Hepatocyte (in vitro differentiated cells): ENCODE data around the gene DCTN2. TPM values are rescaled to one million over a fixed set of nuclear protein-coding genes. Genes with fewer than 3 reads are reported as not detected.

Experiments used
- DNase-seq: peaks from one replicate; pipeline ENCODE4 v3.0.0-alpha.2; 2016; ENCODE audit warnings: low spot score
- H2AFZ ChIP-seq: fragments of 200-600 bp; sonication (generic); 2 replicates; pipeline ENCODE4 v1.6.0; 2016; ENCODE audit warnings: antibody characterized with exemption, mild to moderate bottlenecking
- H3K27ac ChIP-seq: fragments of 200-600 bp; sonication (generic); 2 replicates; pipeline ENCODE4 v1.5.1; 2016; ENCODE audit warnings: mild to moderate bottlenecking
- H3K27me3 ChIP-seq: fragments of 200-600 bp; sonication (generic); 2 replicates; pipeline ENCODE4 v1.6.1; 2016
- H3K36me3 ChIP-seq: fragments of 200-600 bp; sonication (generic); replicated peaks from 2 replicates; pipeline ENCODE4 v1.5.1; 2016; ENCODE audit warnings: low read depth; ENCODE audit not compliant: insufficient read depth
- H3K4me1 ChIP-seq: fragments of 200-600 bp; sonication (generic); 2 replicates; pipeline ENCODE4 v1.5.1; 2016; ENCODE audit warnings: mild to moderate bottlenecking, moderate library complexity; ENCODE audit not compliant: insufficient read depth
- H3K4me2 ChIP-seq: fragments of 200-600 bp; sonication (generic); 2 replicates; pipeline ENCODE4 v1.6.0; 2016
- H3K4me3 ChIP-seq: fragments of 200-600 bp; sonication (generic); 2 replicates; pipeline ENCODE4 v1.5.1; 2016; ENCODE audit warnings: mild to moderate bottlenecking
- H3K79me2 ChIP-seq: fragments of 200-600 bp; sonication (generic); 2 replicates; pipeline ENCODE4 v1.6.0; 2017; ENCODE audit warnings: mild to moderate bottlenecking
- H3K9me2 ChIP-seq: fragments of 200-600 bp; sonication (generic); replicated peaks from 2 replicates; pipeline ENCODE4 v1.6.0; 2017; ENCODE audit warnings: mild to moderate bottlenecking; ENCODE audit not compliant: insufficient read depth
- H3K9me3 ChIP-seq: fragments of 200-600 bp; sonication (generic); 2 replicates; pipeline ENCODE4 v1.5.1; 2016; ENCODE audit warnings: low read depth, mild to moderate bottlenecking
- H4K20me1 ChIP-seq: fragments of 200-600 bp; sonication (generic); 2 replicates; pipeline ENCODE4 v1.6.0; 2016; ENCODE audit warnings: mild to moderate bottlenecking; ENCODE audit not compliant: insufficient read depth, poor library complexity, severe bottlenecking
- EZH2 ChIP-seq: fragments of 200-600 bp; sonication (generic); IDR thresholded peaks from 2 replicates; pipeline ENCODE4 v1.6.1; 2016; ENCODE audit warnings: antibody characterized with exemption, mild to moderate bottlenecking, borderline replicate concordance
- EZH2phosphoT487 ChIP-seq: fragments of 200-600 bp; sonication (generic); IDR thresholded peaks from one replicate; pipeline ENCODE4 v1.6.1; 2018; ENCODE audit warnings: antibody characterized with exemption, mild to moderate bottlenecking, low read depth, moderate library complexity; ENCODE audit not compliant: unreplicated experiment, severe bottlenecking
- WGBS: methylation state at CpG from one replicate; pipeline ENCODE4 v1.1.6; 2016; ENCODE audit warnings: low lambda C conversion rate; ENCODE audit errors: missing lambda C conversion rate; 5-methylcytosine and 5-hydroxymethylcytosine counted together
- polyA plus RNA-seq: library from polyadenylated mRNA; unstranded; fragments of >200 nt; fragmentation: Nextera tagmentation; extraction: Ambion mirVana; gene quantifications from 2 replicates; pipeline ENCODE4 v1.2.1, GENCODE V29; 2016
- total RNA-seq: library from RNA; depleted of rRNA; stranded (reverse); fragments of >200 nt; gene quantifications from 2 replicates; pipeline ENCODE4 v1.2.3, GENCODE V29; 2014
- TF ChIP-seq, protein P1 (sequence below): fragments of 200-600 bp; sonication (generic); IDR thresholded peaks from 2 replicates; pipeline ENCODE4 v1.5.1; 2016; ENCODE audit warnings: antibody characterized with exemption, mild to moderate bottlenecking; ENCODE audit not compliant: poor library complexity

DCTN2 gene
- total and polyA plus RNA-seq, 2 experiments from 2014 or later, result 110 to 124 TPM

GRCh38 chr12:57581802-57582201, 34.8 kb upstream of the DCTN2 start:
- H3K9me2 ChIP-seq, result no peaks in the 10 kb centered on the region
- H3K27me3 ChIP-seq, result peaks cover 23% of the 10 kb centered on the region
- no peak overlapping the region for H3K4me2 ChIP-seq
- H2AFZ ChIP-seq, result no peak overlapping the region
- H3K27ac ChIP-seq, result no peak overlapping the region
- H3K36me3 ChIP-seq, result no peaks in the 10 kb centered on the region
- TF ChIP-seq, protein P1, sequence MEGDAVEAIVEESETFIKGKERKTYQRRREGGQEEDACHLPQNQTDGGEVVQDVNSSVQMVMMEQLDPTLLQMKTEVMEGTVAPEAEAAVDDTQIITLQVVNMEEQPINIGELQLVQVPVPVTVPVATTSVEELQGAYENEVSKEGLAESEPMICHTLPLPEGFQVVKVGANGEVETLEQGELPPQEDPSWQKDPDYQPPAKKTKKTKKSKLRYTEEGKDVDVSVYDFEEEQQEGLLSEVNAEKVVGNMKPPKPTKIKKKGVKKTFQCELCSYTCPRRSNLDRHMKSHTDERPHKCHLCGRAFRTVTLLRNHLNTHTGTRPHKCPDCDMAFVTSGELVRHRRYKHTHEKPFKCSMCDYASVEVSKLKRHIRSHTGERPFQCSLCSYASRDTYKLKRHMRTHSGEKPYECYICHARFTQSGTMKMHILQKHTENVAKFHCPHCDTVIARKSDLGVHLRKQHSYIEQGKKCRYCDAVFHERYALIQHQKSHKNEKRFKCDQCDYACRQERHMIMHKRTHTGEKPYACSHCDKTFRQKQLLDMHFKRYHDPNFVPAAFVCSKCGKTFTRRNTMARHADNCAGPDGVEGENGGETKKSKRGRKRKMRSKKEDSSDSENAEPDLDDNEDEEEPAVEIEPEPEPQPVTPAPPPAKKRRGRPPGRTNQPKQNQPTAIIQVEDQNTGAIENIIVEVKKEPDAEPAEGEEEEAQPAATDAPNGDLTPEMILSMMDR, result no peak
- TF ChIP-seq EZH2, result no peak
- 88% methylated on average over 1 of the region's 1 CpG for WGBS
- H3K79me2 ChIP-seq, result no peaks in the 10 kb centered on the region
- no peaks in the 10 kb centered on the region for H3K9me3 ChIP-seq
- H4K20me1 ChIP-seq, result no peaks in the 10 kb centered on the region
- H3K4me1 ChIP-seq, result peaks cover 12% of the 10 kb centered on the region
- no peak overlapping the region for H3K4me3 ChIP-seq
- DNase-seq, result no peak

- Histone ChIP-seq H3K4me3 (no peak overlapping the region), H3K9me3 (no peaks in the 10 kb centered on the region), H3K4me2 (no peak overlapping the region), H4K20me1 (no peaks in the 10 kb centered on the region), H3K27ac (peak overlapping the region; percentile 74), H3K4me1 (peaks cover 12% of the 10 kb centered on the region), H3K79me2 (no peaks in the 10 kb centered on the region), H3K9me2 (no peaks in the 10 kb centered on the region), H3K36me3 (no peaks in the 10 kb centered on the region), H2AFZ (no peak overlapping the region), H3K27me3 (peaks cover 12% of the 10 kb centered on the region)
- TF ChIP-seq EZH2phosphoT487, result no peak
- TF ChIP-seq, protein P1, result no peak
- TF ChIP-seq EZH2, result no peak
- DNase-seq, result no peak
- WGBS, result 84% methylated on average over 4 of the region's 4 CpGs
Observed at GRCh38 chr12:57580466-57580795, 33.4 kb upstream of the DCTN2 start.

GRCh38 chr12:57579677-57580465, 32.9 kb upstream of the DCTN2 start:
- peak; percentile 63 for DNase-seq
- Histone ChIP-seq H3K27ac (peak overlapping the region; percentile 86), H3K4me2 (no peak overlapping the region), H4K20me1 (no peaks in the 10 kb centered on the region), H3K9me2 (no peaks in the 10 kb centered on the region), H3K9me3 (no peaks in the 10 kb centered on the region), H3K4me3 (no peak overlapping the region), H2AFZ (no peak overlapping the region), H3K79me2 (no peaks in the 10 kb centered on the region), H3K4me1 (peaks cover 12% of the 10 kb centered on the region), H3K36me3 (no peaks in the 10 kb centered on the region), H3K27me3 (peaks cover 8% of the 10 kb centered on the region)
- TF ChIP-seq, protein P1, result no peak
- TF ChIP-seq EZH2 (no peak), EZH2phosphoT487 (no peak)
- WGBS, result 82% methylated on average over 8 of the region's 8 CpGs
